GM23338 (cell line): ENCODE results near the gene LIX1. TPM values are rescaled to one million over a fixed set of nuclear protein-coding genes. Genes with fewer than 3 reads are reported as not detected.

Experiments
- ATAC-seq: fragments of 200-7000 bp; cut with Tn5 transposase; 3 replicates; pipeline ENCODE4 v1.9.1; 2020
- DNase-seq: peaks from one replicate; pipeline ENCODE4 v3.0.0-alpha.2; 2015; ENCODE audit warnings: low spot score
- H2AFZ ChIP-seq: fragments of 200-600 bp; sonication (generic); 2 replicates; pipeline ENCODE4 v1.8.0; 2016; ENCODE audit warnings: antibody characterized with exemption, mild to moderate bottlenecking, moderate library complexity
- H3F3A ChIP-seq: fragments of 200-600 bp; sonication (generic); replicated peaks from 2 replicates; pipeline ENCODE4 v1.8.0; 2017; ENCODE audit warnings: antibody characterized with exemption, mixed run types, low read depth
- H3K27ac ChIP-seq: fragments of 200-600 bp; sonication (generic); 2 replicates; pipeline ENCODE4 v1.6.1; 2016; ENCODE audit warnings: low read depth
- H3K27me3 ChIP-seq: fragments of 200-600 bp; sonication (generic); 2 replicates; pipeline ENCODE4 v1.8.0; 2016; ENCODE audit warnings: mild to moderate bottlenecking, mixed run types, moderate library complexity; ENCODE audit not compliant: insufficient read depth
- H3K36me3 ChIP-seq: fragments of 200-600 bp; sonication (generic); 2 replicates; pipeline ENCODE4 v1.8.0; 2016; ENCODE audit warnings: mild to moderate bottlenecking; ENCODE audit not compliant: insufficient read depth
- H3K4me1 ChIP-seq: fragments of 200-600 bp; sonication (generic); 2 replicates; pipeline ENCODE4 v1.8.0; 2016; ENCODE audit warnings: mild to moderate bottlenecking, moderate library complexity; ENCODE audit not compliant: insufficient read depth
- H3K4me2 ChIP-seq: fragments of 200-600 bp; sonication (generic); 2 replicates; pipeline ENCODE4 v1.7.1; 2017; ENCODE audit warnings: mixed run types
- H3K4me3 ChIP-seq: fragments of 200-600 bp; sonication (generic); 2 replicates; pipeline ENCODE4 v1.6.1; 2016; ENCODE audit warnings: mixed run types
- H3K79me2 ChIP-seq: fragments of 200-600 bp; sonication (generic); replicated peaks from 2 replicates; pipeline ENCODE4 v1.8.0; 2017; ENCODE audit warnings: mild to moderate bottlenecking; ENCODE audit not compliant: insufficient read depth
- H3K9me2 ChIP-seq: fragments of 200-600 bp; sonication (generic); 2 replicates; pipeline ENCODE4 v1.8.0; 2017; ENCODE audit not compliant: insufficient read depth
- H4K20me1 ChIP-seq: fragments of 200-600 bp; sonication (generic); replicated peaks from 2 replicates; pipeline ENCODE4 v1.8.0; 2017; ENCODE audit warnings: mild to moderate bottlenecking; ENCODE audit not compliant: insufficient read depth
- H3K27ac Mint-ChIP-seq: 2 replicates; pipeline ENCODE4 v1.8.0; 2020; ENCODE audit warnings: inconsistent platforms, mild to moderate bottlenecking, moderate library complexity, mixed read lengths
- H3K27me3 Mint-ChIP-seq: 3 replicates; pipeline ENCODE4 v1.8.0; 2022; ENCODE audit warnings: low read depth, mild to moderate bottlenecking, moderate library complexity, mixed read lengths, inconsistent platforms; ENCODE audit not compliant: insufficient read depth, poor library complexity
- H3K36me3 Mint-ChIP-seq: 3 replicates; pipeline ENCODE4 v1.8.0; 2021; ENCODE audit warnings: low read depth, mild to moderate bottlenecking, inconsistent platforms, moderate library complexity, mixed read lengths
- H3K4me1 Mint-ChIP-seq: 3 replicates; pipeline ENCODE4 v1.8.0; 2020; ENCODE audit warnings: mild to moderate bottlenecking, inconsistent platforms, mixed read lengths
- H3K4me3 Mint-ChIP-seq: 3 replicates; pipeline ENCODE4 v1.8.0; 2021; ENCODE audit warnings: moderate library complexity, mild to moderate bottlenecking, inconsistent platforms, mixed read lengths
- H3K9me3 Mint-ChIP-seq: 3 replicates; pipeline ENCODE4 v1.8.0; 2020; ENCODE audit warnings: moderate library complexity, mild to moderate bottlenecking, inconsistent platforms, mixed read lengths
- CREB1 ChIP-seq: fragments of 250-450 bp; sonication (Bioruptor Pico); IDR thresholded peaks from 2 replicates; pipeline ENCODE4 v1.5.0; 2020; ENCODE audit warnings: low read depth, mild to moderate bottlenecking, moderate library complexity
- CTCF ChIP-seq, 2 experiments: fragments of 200-600 bp in 1 of 2; sonication (generic) in 1 of 2; conservative IDR thresholded peaks; 2 replicates each; pipeline versions ENCODE4 v1.5.1 to v1.6.1; 2016 to 2017; ENCODE audit warnings: antibody characterized with exemption in 2 of 2, low read depth in 2 of 2, mild to moderate bottlenecking in 2 of 2, moderate library complexity in 1 of 2
- NANOG ChIP-seq: IDR thresholded peaks from 2 replicates; pipeline ENCODE4 v1.6.1; 2016; ENCODE audit warnings: antibody characterized with exemption, borderline replicate concordance
- POLR2AphosphoS5 ChIP-seq: IDR thresholded peaks from 2 replicates; pipeline ENCODE4 v1.6.1; 2016; ENCODE audit warnings: antibody characterized with exemption, low read depth
- ZNF114 ChIP-seq: fragments of 250-450 bp; sonication (Bioruptor Pico); IDR thresholded peaks from 2 replicates; pipeline ENCODE4 v1.5.0; 2020; ENCODE audit warnings: mild to moderate bottlenecking, moderate library complexity
- ZNF462 ChIP-seq: fragments of 250-450 bp; sonication (Bioruptor Pico); IDR thresholded peaks from 2 replicates; pipeline ENCODE4 v1.5.0; 2020; ENCODE audit warnings: mild to moderate bottlenecking, moderate library complexity
- polyA plus RNA-seq: library from polyadenylated mRNA; unstranded; fragments of >200 nt; fragmentation: Nextera tagmentation; extraction: Ambion mirVana; gene quantifications from 2 replicates; pipeline ENCODE4 v1.2.1, GENCODE V29; 2016
- total RNA-seq: library from RNA; depleted of rRNA; stranded (reverse); fragments of >200 nt; shearing (Covaris generic); gene quantifications from 2 replicates; pipeline ENCODE4 v1.2.3, GENCODE V29; 2014

LIX1 gene
- total and polyA plus RNA-seq, 2 experiments from 2014 or later, result 0.13 TPM; not detected in 1

- Histone ChIP-seq H3K4me1 (no peaks in the 10 kb centered on the region), H3K4me2 (no peak overlapping the region), H3F3A (no peaks in the 10 kb centered on the region), H3K4me3 (no peak overlapping the region), H3K79me2 (no peaks in the 10 kb centered on the region), H3K27ac (no peak overlapping the region), H3K36me3 (no peaks in the 10 kb centered on the region), H3K9me2 (no peaks in the 10 kb centered on the region), H3K27me3 (no peaks in the 10 kb centered on the region), H2AFZ (no peak overlapping the region), H4K20me1 (no peaks in the 10 kb centered on the region)
- H3K36me3 Mint-ChIP-seq, result no peaks in the 10 kb centered on the region; the same call in 2 of the 3 replicates
- peaks cover 5% of the 10 kb centered on the region for H3K27me3 Mint-ChIP-seq
- ATAC-seq (no peak), DNase-seq (no peak)
- H3K4me1 Mint-ChIP-seq, result no peaks in the 10 kb centered on the region; the same call in 2 of the 3 replicates
- H3K9me3 Mint-ChIP-seq, result no peaks in the 10 kb centered on the region
- H3K4me3 Mint-ChIP-seq, result no peak overlapping the region
- TF ChIP-seq ZNF462 (CRISPR knock-in tag) (no peak), CREB1 (CRISPR knock-in tag) (no peak), NANOG (no peak)
- no peak overlapping the region for H3K27ac Mint-ChIP-seq
Observed at GRCh38 chr5:97076098-97076497, 66.3 kb downstream of the LIX1 start.

- H2AFZ ChIP-seq, result no peak overlapping the region
- Mint-ChIP-seq H3K36me3 (no peaks in the 10 kb centered on the region; the same call in 2 of the 3 replicates), H3K27ac (no peak overlapping the region), H3K4me3 (no peak overlapping the region), H3K27me3 (peaks cover 5% of the 10 kb centered on the region), H3K9me3 (no peaks in the 10 kb centered on the region), H3K4me1 (no peaks in the 10 kb centered on the region; the same call in 2 of the 3 replicates)
- H3K4me2 ChIP-seq, result no peak overlapping the region
- no peaks in the 10 kb centered on the region for H3K79me2 ChIP-seq
- ATAC-seq (no peak), DNase-seq (no peak)
- no peaks in the 10 kb centered on the region for H3K36me3 ChIP-seq
- H3F3A ChIP-seq, result no peaks in the 10 kb centered on the region
- H3K27me3 ChIP-seq, result no peaks in the 10 kb centered on the region
- no peaks in the 10 kb centered on the region for H3K4me1 ChIP-seq
- H3K27ac ChIP-seq, result no peak overlapping the region
- H4K20me1 ChIP-seq, result no peaks in the 10 kb centered on the region
- no peak overlapping the region for H3K4me3 ChIP-seq
- no peaks in the 10 kb centered on the region for H3K9me2 ChIP-seq
- no peak for TF ChIP-seq CTCF (conservative IDR thresholded peaks at IDR 0.05; ENCODE audit: low read depth in 2 of 2)
- TF ChIP-seq POLR2AphosphoS5, result no peak
- no peak for TF ChIP-seq ZNF114 (CRISPR knock-in tag)
Observed at GRCh38 chr5:97075649-97076048, 66.8 kb downstream of the LIX1 start.
